Heart right ventricle (tissue), 16 donors: ENCODE data around the gene GNRHR. TPM values are rescaled to one million over a fixed set of nuclear protein-coding genes. Genes with fewer than 3 reads are reported as not detected.

ENCODE experiments used
- ATAC-seq, 8 donors: fragments of 200-7000 bp; cut with Tn5 transposase; one replicate each; pipeline ENCODE4 v1.9.1; 2020; ENCODE audit warnings: mild to moderate bottlenecking in 8 of 8, moderate library complexity in 8 of 8, moderate number of reproducible peaks in 1 of 8
- DNase-seq, 2 donors: peaks; one replicate each; pipeline ENCODE4 v3.0.0-alpha.2; 2020
- H3K27ac ChIP-seq, 10 donors: fragments of 200-600 bp; sonication (generic) in 2 of 10; one replicate each; pipeline versions ENCODE4 v1.5.0 to v1.8.0; 2020 to 2022; ENCODE audit warnings: mild to moderate bottlenecking in 3 of 10
- H3K27me3 ChIP-seq, 7 donors: fragments of 200-600 bp; one replicate each; pipeline ENCODE4 v1.8.0; 2021 to 2022; ENCODE audit warnings: mild to moderate bottlenecking in 2 of 7
- H3K36me3 ChIP-seq, 9 donors: fragments of 200-600 bp; sonication (generic) in 1 of 9; one replicate each; pipeline versions ENCODE4 v1.5.0 to v1.8.0; 2020 to 2022; ENCODE audit warnings: mild to moderate bottlenecking in 2 of 9
- H3K4me1 ChIP-seq, 9 donors: fragments of 200-600 bp; sonication (generic) in 1 of 9; one replicate each; pipeline versions ENCODE4 v1.5.0 to v1.8.0; 2020 to 2022; ENCODE audit warnings: mild to moderate bottlenecking in 4 of 9
- H3K4me3 ChIP-seq, 10 donors: fragments of 200-600 bp; sonication (generic) in 2 of 10; one replicate each; pipeline versions ENCODE4 v1.5.0 to v1.8.0; 2020 to 2022; ENCODE audit warnings: mild to moderate bottlenecking in 7 of 10, moderate library complexity in 2 of 10
- H3K9me3 ChIP-seq, 11 donors: fragments of 200-600 bp in 10 of 11; sonication (generic) in 2 of 11; one replicate each; pipeline versions ENCODE4 v1.5.0 to v1.8.0; 2013 to 2022; ENCODE audit warnings: mild to moderate bottlenecking in 2 of 11, control low read depth in 1 of 11, moderate library complexity in 1 of 11
- CTCF ChIP-seq, 9 donors: fragments of 200-600 bp; sonication (generic) in 2 of 9; IDR thresholded peaks; one replicate each; pipeline versions ENCODE4 v1.5.0 to v1.8.0; 2021 to 2022; ENCODE audit warnings: antibody characterized with exemption in 9 of 9, mild to moderate bottlenecking in 5 of 9, moderate library complexity in 1 of 9
- WGBS, 2 donors: extraction: QIAGEN DNeasy Blood & Tissue Kit; methylation state at CpG; one replicate each; pipeline ENCODE4 v1.1.7; 2013; ENCODE audit warnings: inconsistent platforms in 1 of 2; 5-methylcytosine and 5-hydroxymethylcytosine counted together
- intact Hi-C, 10 donors: fragments of 100-400 bp; cut with DNase I; formaldehyde crosslinking; loops; one replicate each; pipeline versions ENCODE4 v1.11.1 to v1.14.2; 2022
- polyA plus RNA-seq, 2 donors: library from polyadenylated mRNA; stranded (reverse); fragments of 200-250 nt; gene quantifications; one replicate each; pipeline ENCODE4 v1.2.3, GENCODE V29; 2013
- total RNA-seq, 10 donors: library from RNA; stranded (reverse); fragmentation: NEBNext Ultra II Directional in 3 of 10; extraction: Animal tissue kit (Norgen Biotek cat#: 25700) in 3 of 10; gene quantifications; one replicate each; pipeline versions ENCODE4 v1.2.1 to v1.2.4, GENCODE V29; 2021 to 2023
- donor health status: Arrhythmogenic right ventricular cardiomyopathy.
- donor health status: ischemic (EF 13 %, LVEDD 7.1; RV severe dilation, severe dysfunction).
- donor health status: healthy with polysubstance abuse.
- donor health status: DM: no; HTN: yes; CAD: no.
- donor health status: DM: no; HTN: no; CAD: no.
- donor health status: ischemic (EF 25% LVEDD 6.9; RV normal size, moderate dysfunction).
- donor health status: ischemic (EF 25% LVEDD 5.7; RV mildly dilated, moderate dysfunction).
- donor health status: healthy.
- donor health status: DM: yes; HTN: yes; CAD: no.
- donor health status: Ischemic cardiomyopathy.
- donor health status: ischemic (EF 35%, LVEDD 5.7; RV mildly dilated, moderate dysfunction).
- donor health status: nonischemic (EF 11% LVEDD 7.7; RV severe dilation, severe dysfunction).
- donor health status: DM: yes; HTN: yes; CAD: no.
- donor health status: PGD.
- donor health status: ischemic (EF 29% LVEDD 5.4; RV normal size, mild dysfunction).
- donor health status: nonischemic (EF 23%, LVEDD 6.1; RV moderate dilation, normal function).

GNRHR gene
- total and polyA plus RNA-seq, 12 donors = not detected

GRCh38 chr4:67727124-67727850 is 26.9 kb downstream of the GNRHR start:
- ATAC-seq (no peak), DNase-seq (no peak)
- no peaks in the 10 kb centered on the region for H3K4me1 ChIP-seq
- H3K36me3 ChIP-seq = peaks cover 0 to 14% (median 0%) of the 10 kb centered on the region in 9 donors
- H3K27me3 ChIP-seq = no peaks in the 10 kb centered on the region
- peak overlapping the region in 1 of 10 donors; percentile 32 for H3K27ac ChIP-seq
- TF ChIP-seq CTCF (IDR thresholded peaks at IDR 0.05) = no peak
- H3K4me3 ChIP-seq = no peak overlapping the region
- intact Hi-C loops = no loop called here
- 55 to 67% methylated on average over 4 of the region's 4 CpGs for WGBS, 2 donors
- H3K9me3 ChIP-seq = peaks cover 0 to 10% (median 0%) of the 10 kb centered on the region in 11 donors

GRCh38 chr4:67725981-67726380 is 28.2 kb downstream of the GNRHR start:
- no peak overlapping the region for H3K27ac ChIP-seq
- H3K4me3 ChIP-seq = no peak overlapping the region
- H3K27me3 ChIP-seq = no peaks in the 10 kb centered on the region
- TF ChIP-seq CTCF (IDR thresholded peaks at IDR 0.05) = no peak
- ATAC-seq = no peak
- WGBS, 2 donors = 92 to 95% methylated on average over 4 of the region's 4 CpGs
- H3K9me3 ChIP-seq = peaks cover 0 to 10% (median 0%) of the 10 kb centered on the region in 11 donors
- H3K4me1 ChIP-seq = peaks cover 0 to 5% (median 0%) of the 10 kb centered on the region in 9 donors
- intact Hi-C loops = no loop called here
- DNase-seq = no peak
- H3K36me3 ChIP-seq = peaks cover 0 to 16% (median 0%) of the 10 kb centered on the region in 9 donors

GRCh38 chr4:67725132-67725531 is 29.1 kb downstream of the GNRHR start:
- ATAC-seq (peak in 1 of 8 donors; percentile 22), DNase-seq (no peak)
- Histone ChIP-seq H3K9me3 (peaks cover 0 to 10% (median 0%) of the 10 kb centered on the region in 11 donors), H3K36me3 (peaks cover 0 to 23% (median 0%) of the 10 kb centered on the region in 9 donors), H3K4me3 (no peak overlapping the region), H3K27ac (no peak overlapping the region), H3K4me1 (peaks cover 0 to 5% (median 0%) of the 10 kb centered on the region in 9 donors), H3K27me3 (no peaks in the 10 kb centered on the region)
- TF ChIP-seq CTCF (IDR thresholded peaks at IDR 0.05) = no peak
- intact Hi-C loops = no loop called here
- 89 to 94% methylated on average over 1 of the region's 1 CpG for WGBS, 2 donors

DNA sequence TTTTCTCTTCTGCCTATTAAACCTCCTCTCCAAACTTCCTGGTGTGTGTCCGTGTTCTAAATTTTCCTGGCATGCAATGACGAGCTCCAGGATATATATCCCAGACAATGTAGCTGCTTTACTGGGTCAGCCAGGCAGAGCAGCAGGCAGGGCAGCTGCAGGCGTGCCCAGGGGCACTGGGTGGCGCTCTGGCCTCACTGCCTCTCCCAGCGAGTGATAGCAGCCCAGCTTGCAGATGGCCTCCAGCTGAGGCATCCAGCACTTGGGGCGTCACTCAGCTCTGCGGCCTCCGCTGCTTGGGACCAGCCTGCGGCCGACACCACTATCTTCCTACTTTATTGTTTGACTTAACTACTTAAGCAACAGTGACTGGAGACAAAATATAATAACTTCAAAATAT is 30.2 kb downstream of the GNRHR start:
- 79 to 81% methylated on average over 10 of the region's 10 CpGs for WGBS, 2 donors
- H3K27ac ChIP-seq = no peak overlapping the region
- intact Hi-C loops = no loop called here

More for the DNA sequence above, 30.2 kb downstream of the GNRHR start:
- Histone ChIP-seq H3K4me3 (no peak overlapping the region), H3K27me3 (no peaks in the 10 kb centered on the region), H3K36me3 (peaks cover 0 to 24% (median 0%) of the 10 kb centered on the region in 9 donors), H3K9me3 (peaks cover 0 to 10% (median 0%) of the 10 kb centered on the region in 11 donors), H3K4me1 (peaks cover 0 to 5% (median 0%) of the 10 kb centered on the region in 9 donors)
- DNase-seq = no peak
- ATAC-seq = no peak
- TF ChIP-seq CTCF (IDR thresholded peaks at IDR 0.05) = no peak
